HepG2 (cell line): ENCODE data around the gene MTHFR. TPM values are rescaled to one million over a fixed set of nuclear protein-coding genes. Genes with fewer than 3 reads are reported as not detected.

Experiments used
- HNRNPLL ChIP-seq: fragments of 200-400 bp; formaldehyde crosslinking; IDR thresholded peaks from 2 replicates; pipeline ENCODE4 v1.6.1; 2017; ENCODE audit warnings: mild to moderate bottlenecking, low read depth, low read length; ENCODE audit not compliant: poor library complexity, severe bottlenecking
- SMAD9 ChIP-seq: sonication (generic); formaldehyde crosslinking; IDR thresholded peaks from 2 replicates; pipeline ENCODE4 v1.5.1; 2020; ENCODE audit warnings: mild to moderate bottlenecking, missing genetic modification reagents
- SYNCRIP ChIP-seq: fragments of 200-400 bp; formaldehyde crosslinking; IDR thresholded peaks from 2 replicates; pipeline ENCODE4 v1.6.1; 2018; ENCODE audit warnings: mild to moderate bottlenecking, low read depth, low read length; ENCODE audit not compliant: insufficient read depth
- ZBTB7A ChIP-seq: sonication (generic); formaldehyde crosslinking; IDR thresholded peaks from 2 replicates; pipeline ENCODE4 v1.8.0; 2022; ENCODE audit warnings: mild to moderate bottlenecking, missing genetic modification reagents
- ZIK1 ChIP-seq: sonication (generic); formaldehyde crosslinking; IDR thresholded peaks from 2 replicates; pipeline ENCODE4 v1.5.0; 2020; ENCODE audit warnings: mild to moderate bottlenecking, low read depth, missing genetic modification reagents, borderline replicate concordance
- ZNF337 ChIP-seq: sonication (generic); formaldehyde crosslinking; IDR thresholded peaks from 2 replicates; pipeline ENCODE4 v1.5.1; 2020; ENCODE audit warnings: missing genetic modification reagents, low read depth, mild to moderate bottlenecking, borderline replicate concordance
- ZNF33B ChIP-seq: sonication (generic); formaldehyde crosslinking; IDR thresholded peaks from 2 replicates; pipeline ENCODE4 v1.5.1; 2020; ENCODE audit warnings: mild to moderate bottlenecking, missing genetic modification reagents
- ZNF572 ChIP-seq: sonication (generic); formaldehyde crosslinking; IDR thresholded peaks from 2 replicates; pipeline ENCODE4 v1.5.1; 2020; ENCODE audit warnings: mild to moderate bottlenecking, missing genetic modification reagents
- ZNF790 ChIP-seq: sonication (generic); formaldehyde crosslinking; IDR thresholded peaks from 2 replicates; pipeline ENCODE4 v1.8.0; 2022; ENCODE audit warnings: missing genetic modification reagents, mild to moderate bottlenecking, borderline replicate concordance
- ZNF878 ChIP-seq: sonication (generic); formaldehyde crosslinking; IDR thresholded peaks from 2 replicates; pipeline ENCODE4 v1.8.1; 2023; ENCODE audit warnings: mild to moderate bottlenecking, missing genetic modification reagents, moderate library complexity
- polyA plus RNA-seq, 8 experiments: library from polyadenylated mRNA; depleted of rRNA in 3 of 8; stranded (reverse) in 7 of 8; unstranded in 1 of 8; fragments of >200 nt; fragmentation: Illumina TruSeq in 4 of 8; extraction: Trizol in 4 of 8; gene quantifications; 2 replicates each; pipeline versions ENCODE4 v1.2.1 to v1.2.3, GENCODE V29; 2011 to 2016; ENCODE audit warnings: low read depth in 4 of 8, missing spikeins in 1 of 8, mixed read lengths in 1 of 8; ENCODE audit not compliant: insufficient read depth in 1 of 8
- total RNA-seq, 5 experiments: library from RNA; depleted of rRNA; stranded (reverse); fragments of >200 nt; fragmentation: Illumina TruSeq; extraction: Trizol; gene quantifications; 2 replicates each; pipeline ENCODE4 v1.2.3, GENCODE V29; 2016; ENCODE audit warnings: low read depth in 1 of 5
- TF ChIP-seq, protein P1 (sequence below): sonication (generic); formaldehyde crosslinking; IDR thresholded peaks from 2 replicates; pipeline ENCODE4 v1.4.0; 2020; ENCODE audit warnings: missing genetic modification reagents
- TF ChIP-seq, protein P2 (sequence below): IDR thresholded peaks from 2 replicates; pipeline ENCODE4 v1.6.1; 2016; ENCODE audit warnings: mild to moderate bottlenecking
- TF ChIP-seq, protein P3 (sequence below): sonication (generic); formaldehyde crosslinking; IDR thresholded peaks from 2 replicates; pipeline ENCODE4 v1.5.0; 2020; ENCODE audit warnings: mild to moderate bottlenecking, missing genetic modification reagents, borderline replicate concordance
- TF ChIP-seq, protein P4 (sequence below): IDR thresholded peaks from 2 replicates; pipeline ENCODE4 v1.6.1; 2016; ENCODE audit warnings: low read depth, borderline replicate concordance
- TF ChIP-seq, protein P5 (sequence below): sonication (generic); formaldehyde crosslinking; IDR thresholded peaks from 2 replicates; pipeline ENCODE4 v1.5.0; 2020; ENCODE audit warnings: mild to moderate bottlenecking, missing genetic modification reagents, moderate library complexity
- TF ChIP-seq, protein P6 (sequence below): sonication (generic); formaldehyde crosslinking; IDR thresholded peaks from 2 replicates; pipeline ENCODE4 v1.4.0; 2020; ENCODE audit warnings: missing genetic modification reagents
- TF ChIP-seq, protein P7 (sequence below): conservative IDR thresholded peaks from 2 replicates; pipeline ENCODE4 v1.6.1; 2018; ENCODE audit warnings: missing genetic modification reagents

MTHFR gene
- total and polyA plus RNA-seq, 2 of the 13 experiments (the other 11 are each of a cell fraction or from before 2014, with no cell fraction given) = 3.8 to 8.2 TPM

DNA sequence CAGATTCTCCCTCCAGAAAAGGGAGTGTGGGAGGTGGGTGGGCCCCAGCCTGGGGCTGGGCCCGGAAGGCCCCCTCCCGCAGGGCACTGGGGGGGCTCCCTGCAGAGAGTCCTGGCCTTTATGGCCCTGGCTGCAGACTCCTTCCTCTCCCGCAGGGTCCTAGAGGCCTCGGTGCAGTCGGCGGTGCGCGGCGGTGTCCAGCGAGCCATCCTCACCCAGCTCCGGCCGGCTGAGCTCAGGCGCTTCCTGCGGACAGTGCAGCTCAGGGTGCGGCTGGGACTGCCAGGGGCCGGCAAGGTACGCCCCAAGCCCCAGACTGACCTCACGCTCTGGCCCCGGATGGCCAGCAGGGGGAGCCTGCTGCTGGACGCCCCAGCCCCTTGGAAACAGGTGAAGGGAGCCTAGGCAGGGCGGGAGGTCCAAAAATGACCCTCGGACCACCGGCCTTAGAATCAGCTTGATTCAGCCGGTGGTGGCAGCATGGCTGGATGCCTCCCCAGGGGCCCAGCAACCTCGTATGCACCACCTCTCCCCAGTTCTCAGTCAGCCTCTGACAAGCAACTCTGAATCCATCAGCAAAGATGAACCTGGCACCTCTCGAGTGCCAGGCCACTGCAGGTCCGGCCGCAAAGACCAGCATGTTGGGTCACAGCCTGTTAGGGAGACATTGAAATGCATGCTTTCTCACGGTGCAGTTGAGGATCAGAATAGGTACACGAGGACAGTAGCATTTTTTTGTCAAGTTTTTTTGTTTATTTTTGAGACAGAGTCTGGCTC, 20.6 kb downstream of the MTHFR start (continued):
- TF ChIP-seq, protein P1, sequence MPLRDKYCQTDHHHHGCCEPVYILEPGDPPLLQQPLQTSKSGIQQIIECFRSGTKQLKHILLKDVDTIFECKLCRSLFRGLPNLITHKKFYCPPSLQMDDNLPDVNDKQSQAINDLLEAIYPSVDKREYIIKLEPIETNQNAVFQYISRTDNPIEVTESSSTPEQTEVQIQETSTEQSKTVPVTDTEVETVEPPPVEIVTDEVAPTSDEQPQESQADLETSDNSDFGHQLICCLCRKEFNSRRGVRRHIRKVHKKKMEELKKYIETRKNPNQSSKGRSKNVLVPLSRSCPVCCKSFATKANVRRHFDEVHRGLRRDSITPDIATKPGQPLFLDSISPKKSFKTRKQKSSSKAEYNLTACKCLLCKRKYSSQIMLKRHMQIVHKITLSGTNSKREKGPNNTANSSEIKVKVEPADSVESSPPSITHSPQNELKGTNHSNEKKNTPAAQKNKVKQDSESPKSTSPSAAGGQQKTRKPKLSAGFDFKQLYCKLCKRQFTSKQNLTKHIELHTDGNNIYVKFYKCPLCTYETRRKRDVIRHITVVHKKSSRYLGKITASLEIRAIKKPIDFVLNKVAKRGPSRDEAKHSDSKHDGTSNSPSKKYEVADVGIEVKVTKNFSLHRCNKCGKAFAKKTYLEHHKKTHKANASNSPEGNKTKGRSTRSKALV (CRISPR knock-in tag) = peak; percentile 53; the same call in 1 of the 2 replicates
- TF ChIP-seq ZNF878 (CRISPR knock-in tag) = no peak
- TF ChIP-seq, protein P2, sequence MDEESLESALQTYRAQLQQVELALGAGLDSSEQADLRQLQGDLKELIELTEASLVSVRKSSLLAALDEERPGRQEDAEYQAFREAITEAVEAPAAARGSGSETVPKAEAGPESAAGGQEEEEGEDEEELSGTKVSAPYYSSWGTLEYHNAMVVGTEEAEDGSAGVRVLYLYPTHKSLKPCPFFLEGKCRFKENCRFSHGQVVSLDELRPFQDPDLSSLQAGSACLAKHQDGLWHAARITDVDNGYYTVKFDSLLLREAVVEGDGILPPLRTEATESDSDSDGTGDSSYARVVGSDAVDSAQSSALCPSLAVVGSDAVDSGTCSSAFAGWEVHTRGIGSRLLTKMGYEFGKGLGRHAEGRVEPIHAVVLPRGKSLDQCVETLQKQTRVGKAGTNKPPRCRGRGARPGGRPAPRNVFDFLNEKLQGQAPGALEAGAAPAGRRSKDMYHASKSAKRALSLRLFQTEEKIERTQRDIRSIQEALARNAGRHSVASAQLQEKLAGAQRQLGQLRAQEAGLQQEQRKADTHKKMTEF (CRISPR knock-in tag) = peak; percentile 66; the same call in 1 of the 2 replicates
- TF ChIP-seq ZBTB7A (CRISPR knock-in tag) = no peak
- TF ChIP-seq ZNF337 (CRISPR knock-in tag) = 0 out of 2 replicates have a peak, but pooled peaks have one; percentile 31
- no peak for TF ChIP-seq ZNF33B (CRISPR knock-in tag)
- no peak for TF ChIP-seq SMAD9 (CRISPR knock-in tag)
- TF ChIP-seq ZIK1 (CRISPR knock-in tag) = no peak
- TF ChIP-seq, protein P3, sequence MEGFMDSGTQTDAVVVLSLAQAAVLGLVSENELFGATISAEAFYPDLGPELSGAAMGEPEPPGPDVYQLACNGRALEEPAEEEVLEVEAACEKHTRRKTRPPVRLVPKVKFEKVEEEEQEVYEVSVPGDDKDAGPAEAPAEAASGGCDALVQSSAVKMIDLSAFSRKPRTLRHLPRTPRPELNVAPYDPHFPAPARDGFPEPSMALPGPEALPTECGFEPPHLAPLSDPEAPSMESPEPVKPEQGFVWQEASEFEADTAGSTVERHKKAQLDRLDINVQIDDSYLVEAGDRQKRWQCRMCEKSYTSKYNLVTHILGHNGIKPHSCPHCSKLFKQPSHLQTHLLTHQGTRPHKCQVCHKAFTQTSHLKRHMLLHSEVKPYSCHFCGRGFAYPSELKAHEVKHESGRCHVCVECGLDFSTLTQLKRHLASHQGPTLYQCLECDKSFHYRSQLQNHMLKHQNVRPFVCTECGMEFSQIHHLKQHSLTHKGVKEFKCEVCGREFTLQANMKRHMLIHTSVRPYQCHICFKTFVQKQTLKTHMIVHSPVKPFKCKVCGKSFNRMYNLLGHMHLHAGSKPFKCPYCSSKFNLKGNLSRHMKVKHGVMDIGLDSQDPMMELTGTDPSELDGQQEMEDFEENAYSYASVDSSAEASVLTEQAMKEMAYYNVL (CRISPR knock-in tag) = 0 out of 2 replicates have a peak, but pooled peaks have one; percentile 33
- TF ChIP-seq, protein P4, sequence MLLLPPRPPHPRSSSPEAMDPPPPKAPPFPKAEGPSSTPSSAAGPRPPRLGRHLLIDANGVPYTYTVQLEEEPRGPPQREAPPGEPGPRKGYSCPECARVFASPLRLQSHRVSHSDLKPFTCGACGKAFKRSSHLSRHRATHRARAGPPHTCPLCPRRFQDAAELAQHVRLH = no peak
- TF ChIP-seq ZNF572 = 0 out of 2 replicates have a peak, but pooled peaks have one; percentile 33
- TF ChIP-seq, protein P5, sequence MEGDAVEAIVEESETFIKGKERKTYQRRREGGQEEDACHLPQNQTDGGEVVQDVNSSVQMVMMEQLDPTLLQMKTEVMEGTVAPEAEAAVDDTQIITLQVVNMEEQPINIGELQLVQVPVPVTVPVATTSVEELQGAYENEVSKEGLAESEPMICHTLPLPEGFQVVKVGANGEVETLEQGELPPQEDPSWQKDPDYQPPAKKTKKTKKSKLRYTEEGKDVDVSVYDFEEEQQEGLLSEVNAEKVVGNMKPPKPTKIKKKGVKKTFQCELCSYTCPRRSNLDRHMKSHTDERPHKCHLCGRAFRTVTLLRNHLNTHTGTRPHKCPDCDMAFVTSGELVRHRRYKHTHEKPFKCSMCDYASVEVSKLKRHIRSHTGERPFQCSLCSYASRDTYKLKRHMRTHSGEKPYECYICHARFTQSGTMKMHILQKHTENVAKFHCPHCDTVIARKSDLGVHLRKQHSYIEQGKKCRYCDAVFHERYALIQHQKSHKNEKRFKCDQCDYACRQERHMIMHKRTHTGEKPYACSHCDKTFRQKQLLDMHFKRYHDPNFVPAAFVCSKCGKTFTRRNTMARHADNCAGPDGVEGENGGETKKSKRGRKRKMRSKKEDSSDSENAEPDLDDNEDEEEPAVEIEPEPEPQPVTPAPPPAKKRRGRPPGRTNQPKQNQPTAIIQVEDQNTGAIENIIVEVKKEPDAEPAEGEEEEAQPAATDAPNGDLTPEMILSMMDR (CRISPR knock-in tag) = peak; percentile 98
- TF ChIP-seq ZNF790 (CRISPR knock-in tag) = no peak
- TF ChIP-seq, protein P6, sequence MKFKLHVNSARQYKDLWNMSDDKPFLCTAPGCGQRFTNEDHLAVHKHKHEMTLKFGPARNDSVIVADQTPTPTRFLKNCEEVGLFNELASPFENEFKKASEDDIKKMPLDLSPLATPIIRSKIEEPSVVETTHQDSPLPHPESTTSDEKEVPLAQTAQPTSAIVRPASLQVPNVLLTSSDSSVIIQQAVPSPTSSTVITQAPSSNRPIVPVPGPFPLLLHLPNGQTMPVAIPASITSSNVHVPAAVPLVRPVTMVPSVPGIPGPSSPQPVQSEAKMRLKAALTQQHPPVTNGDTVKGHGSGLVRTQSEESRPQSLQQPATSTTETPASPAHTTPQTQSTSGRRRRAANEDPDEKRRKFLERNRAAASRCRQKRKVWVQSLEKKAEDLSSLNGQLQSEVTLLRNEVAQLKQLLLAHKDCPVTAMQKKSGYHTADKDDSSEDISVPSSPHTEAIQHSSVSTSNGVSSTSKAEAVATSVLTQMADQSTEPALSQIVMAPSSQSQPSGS (CRISPR knock-in tag) = peak; percentile 30; the same call in 1 of the 2 replicates
- TF ChIP-seq SYNCRIP = no peak
- TF ChIP-seq HNRNPLL = peak; percentile 73
- TF ChIP-seq, protein P7, sequence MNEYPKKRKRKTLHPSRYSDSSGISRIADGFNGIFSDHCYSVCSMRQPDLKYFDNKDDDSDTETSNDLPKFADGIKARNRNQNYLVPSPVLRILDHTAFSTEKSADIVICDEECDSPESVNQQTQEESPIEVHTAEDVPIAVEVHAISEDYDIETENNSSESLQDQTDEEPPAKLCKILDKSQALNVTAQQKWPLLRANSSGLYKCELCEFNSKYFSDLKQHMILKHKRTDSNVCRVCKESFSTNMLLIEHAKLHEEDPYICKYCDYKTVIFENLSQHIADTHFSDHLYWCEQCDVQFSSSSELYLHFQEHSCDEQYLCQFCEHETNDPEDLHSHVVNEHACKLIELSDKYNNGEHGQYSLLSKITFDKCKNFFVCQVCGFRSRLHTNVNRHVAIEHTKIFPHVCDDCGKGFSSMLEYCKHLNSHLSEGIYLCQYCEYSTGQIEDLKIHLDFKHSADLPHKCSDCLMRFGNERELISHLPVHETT (CRISPR knock-in tag) = no peak
